Measurements from ENCODE around the gene FRMPD4.

The FRMPD4 gene

GRCh38 chrX:12672367-12673106 is 534.3 kb downstream of the FRMPD4 start:
- no peak for DNase-seq (ENCODE audit: low read depth)

- DNase-seq (ENCODE audit: low read depth) = no peak
Observed at GRCh38 chrX:12673487-12673886, 535.2 kb downstream of the FRMPD4 start.

GRCh38 chrX:12679522-12679921 is 541.2 kb downstream of the FRMPD4 start:
- DNase-seq (ENCODE audit: low read depth) = no peak

GRCh38 chrX:12681047-12681446 is 542.8 kb downstream of the FRMPD4 start:
- no peak for DNase-seq (ENCODE audit: low read depth)

- DNase-seq (ENCODE audit: low read depth) = no peak
Observed at GRCh38 chrX:12685541-12685940, 547.3 kb downstream of the FRMPD4 start.

- no peak for DNase-seq (ENCODE audit: low read depth)
Observed at GRCh38 chrX:12686331-12686730, 548.1 kb downstream of the FRMPD4 start.

- no peak for DNase-seq (ENCODE audit: low read depth)
Observed at GRCh38 chrX:12690646-12691045, 552.4 kb downstream of the FRMPD4 start.

- DNase-seq (ENCODE audit: low read depth) = no peak
Observed at GRCh38 chrX:12693754-12694153, 555.5 kb downstream of the FRMPD4 start.

GRCh38 chrX:12700745-12701144 is 562.5 kb downstream of the FRMPD4 start:
- no peak for DNase-seq (ENCODE audit: low read depth)

- DNase-seq (ENCODE audit: low read depth) = no peak
Observed at GRCh38 chrX:12701628-12702027, 563.4 kb downstream of the FRMPD4 start.

- DNase-seq (ENCODE audit: low read depth) = no peak
Observed at GRCh38 chrX:12702509-12703091, 564.3 kb downstream of the FRMPD4 start.

- no peak for DNase-seq (ENCODE audit: low read depth)
Observed at GRCh38 chrX:12704706-12705105, 566.4 kb downstream of the FRMPD4 start.

- no peak for DNase-seq (ENCODE audit: low read depth)
Observed at GRCh38 chrX:12709047-12709446, 570.8 kb downstream of the FRMPD4 start.

- DNase-seq (ENCODE audit: low read depth) = no peak
Observed at GRCh38 chrX:12711435-12712040, 573.3 kb downstream of the FRMPD4 start.

GRCh38 chrX:12716574-12716973 is 578.3 kb downstream of the FRMPD4 start:
- no peak for DNase-seq (ENCODE audit: low read depth)

- DNase-seq (ENCODE audit: low read depth) = no peak
Observed at GRCh38 chrX:12719837-12720236, 581.6 kb downstream of the FRMPD4 start.

- DNase-seq (ENCODE audit: low read depth) = no peak
Observed at GRCh38 chrX:12721042-12721441, 582.8 kb downstream of the FRMPD4 start.

GRCh38 chrX:12722314-12722713 is 584.0 kb downstream of the FRMPD4 start:
- DNase-seq (ENCODE audit: low read depth) = no peak

- DNase-seq (ENCODE audit: low read depth) = no peak
Observed at GRCh38 chrX:12741416-12741815, 603.1 kb downstream of the FRMPD4 start.

- DNase-seq (ENCODE audit: low read depth) = no peak
Observed at GRCh38 chrX:12747433-12747832, 609.2 kb downstream of the FRMPD4 start.

GRCh38 chrX:12751887-12752286 is 613.6 kb downstream of the FRMPD4 start:
- no peak for DNase-seq (ENCODE audit: low read depth)

GRCh38 chrX:12753366-12753765 is 615.1 kb downstream of the FRMPD4 start:
- DNase-seq (ENCODE audit: low read depth) = no peak

- DNase-seq (ENCODE audit: low read depth) = no peak
Observed at GRCh38 chrX:12758291-12758690, 620.0 kb downstream of the FRMPD4 start.

GRCh38 chrX:12767856-12768255 is 629.6 kb downstream of the FRMPD4 start:
- no peak for DNase-seq (ENCODE audit: low read depth)
